LNCAP (cell line): ENCODE results near the gene FBXW2.
A peak's percentile ranks its signal among the peaks of the same experiment; 100 is the strongest.

ENCODE experiments used
- CTCF ChIP-seq: fragments of 450-650 bp; IDR thresholded peaks from 2 replicates; pipeline ENCODE4 v1.5.1; 2017; ENCODE audit warnings: mild to moderate bottlenecking

Gene FBXW2

GRCh38 chr9:120737416-120738165, 55.6 kb downstream of the FBXW2 start:
- no peak for TF ChIP-seq CTCF

GRCh38 chr9:120736881-120737280, 56.3 kb downstream of the FBXW2 start:
- no peak for TF ChIP-seq CTCF

GRCh38 chr9:120735415-120736126, 57.6 kb downstream of the FBXW2 start:
- TF ChIP-seq CTCF, result no peak

- TF ChIP-seq CTCF, result no peak
Observed at GRCh38 chr9:120734607-120735410, 58.4 kb downstream of the FBXW2 start.

GRCh38 chr9:120733190-120733589, 60.0 kb downstream of the FBXW2 start:
- no peak for TF ChIP-seq CTCF

GRCh38 chr9:120730654-120731514, 62.3 kb downstream of the FBXW2 start:
- TF ChIP-seq CTCF, result no peak

- 0 out of 2 replicates have a peak, but pooled peaks have one; percentile 11 for TF ChIP-seq CTCF
Observed at GRCh38 chr9:120729791-120730241, 63.4 kb downstream of the FBXW2 start.
